Measurements from ENCODE around the gene AK8. TPM values are rescaled to one million over a fixed set of nuclear protein-coding genes. Genes with fewer than 3 reads are reported as not detected.

Gene AK8
- total and polyA plus RNA-seq, 9 of the 15 experiments (the other 6 are each of a cell fraction or from before 2014, with no cell fraction given), result 0.06 to 0.37 TPM; not detected in 7

DNA sequence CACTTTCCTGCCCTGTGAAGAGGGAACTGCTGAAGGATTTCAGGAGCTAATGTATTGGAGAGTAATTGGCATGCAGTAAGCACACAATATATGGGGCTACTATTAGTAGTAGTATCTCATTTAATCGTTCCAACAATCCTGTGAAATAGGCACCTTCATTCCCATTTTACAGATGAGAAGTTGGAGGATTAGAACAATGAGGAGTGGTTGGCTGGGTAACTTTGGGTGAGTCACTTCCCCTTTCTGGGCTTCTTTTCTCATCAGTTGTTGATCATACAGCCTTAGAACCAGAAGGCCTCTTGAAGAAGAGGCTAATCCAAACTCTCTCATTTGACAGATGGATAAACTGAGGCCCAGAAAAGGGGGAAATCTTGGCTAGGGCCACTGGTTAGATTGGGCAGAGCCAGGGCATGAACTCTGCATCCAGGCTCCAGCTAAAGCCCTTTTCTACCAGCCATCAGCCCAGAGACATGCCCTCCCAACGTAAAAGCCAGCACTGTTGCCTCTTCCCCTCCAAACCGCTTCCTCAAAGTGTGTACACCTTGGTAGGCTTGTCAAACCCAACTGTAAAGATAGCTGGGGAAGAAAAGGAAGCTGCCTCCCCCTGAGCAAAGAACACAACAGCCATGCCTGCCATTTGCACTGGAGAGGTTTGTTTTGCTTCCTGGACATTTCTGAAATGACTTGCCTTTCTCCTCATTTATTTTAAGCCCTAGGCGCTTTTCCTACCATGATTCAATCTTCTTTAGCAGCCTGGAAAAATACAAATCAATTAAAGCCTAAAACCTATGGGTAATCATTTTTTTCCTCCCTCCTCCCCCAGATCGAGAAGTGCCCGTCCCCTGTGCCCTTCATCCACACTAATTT lies 1.6 kb upstream of the AK8 start (continued):
- no peak for TF ChIP-seq HNRNPL (IDR thresholded peaks at IDR 0.05; ENCODE audit: low read depth, low read length)
- no peak for TF ChIP-seq KLF1 (tag; IDR thresholded peaks at IDR 0.05)

DNA sequence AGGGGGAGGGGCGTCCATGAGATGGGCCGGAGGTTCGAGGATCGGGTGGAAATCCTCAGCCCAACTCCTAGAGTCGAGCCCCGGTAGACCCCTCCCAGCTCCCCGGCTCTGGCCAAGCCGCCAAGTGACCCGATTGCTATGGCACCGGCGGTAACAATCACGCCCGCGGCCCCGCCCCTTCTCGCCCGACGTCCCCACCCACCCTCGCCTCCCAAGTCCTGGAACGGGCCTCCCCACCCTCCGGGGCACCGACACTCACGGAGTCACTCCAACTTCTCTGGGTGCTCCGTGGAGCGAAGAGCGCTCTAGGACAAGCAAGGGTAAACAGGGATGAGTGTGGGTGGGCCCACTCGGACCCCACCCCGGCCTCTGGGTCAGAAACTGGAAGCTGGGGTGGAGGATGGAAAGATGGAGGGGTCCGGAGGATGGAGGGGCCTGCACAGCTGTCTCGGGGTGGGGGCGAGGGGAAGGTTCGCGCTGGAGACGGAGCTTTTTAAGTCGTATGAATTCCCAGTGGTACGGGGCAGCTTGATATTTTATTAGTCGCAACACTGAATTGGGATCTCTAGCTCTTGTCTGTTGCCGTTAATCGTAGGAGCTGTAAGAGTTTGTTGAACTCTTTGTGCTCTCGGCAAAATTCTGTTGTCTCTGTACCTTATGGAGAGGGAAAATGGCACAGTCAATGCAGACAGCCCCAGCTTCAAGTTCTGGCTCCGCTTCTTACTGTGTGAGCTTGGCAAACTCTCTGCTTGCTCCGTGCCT lies 792 bp upstream of the AK8 start, which contains the start of gene SPACA9:
Gene SPACA9 (plus strand): TSS at position 204 of the 762 bp plus-strand sequence. CDS start 5,050 bp downstream, outside the sequence.
- Histone ChIP-seq H3K9ac (ENCODE audit: insufficient read depth in 1 of 2, low read depth in 2 of 2, low read length in 2 of 2) (peak within 1 kb of the TSS; percentile 88 to 92), H4K20me1 (replicated peaks; ENCODE audit: control insufficient read depth, insufficient read depth, low read length) (peaks cover 4% of the 10 kb centered on the region; the same call in 1 of the 2 replicates), H3K27ac (ENCODE audit: extremely low read depth, low read depth, low read length) (peak within 1 kb of the TSS; percentile 68; the same call in 2 of the 3 replicates), H3K4me3 (peak within 1 kb of the TSS; percentile 100), H2AFZ (ENCODE audit: low read depth, low read length) (peak within 1 kb of the TSS; percentile 100), H3K9me1 (ENCODE audit: control insufficient read depth, insufficient read depth, low read length) (no peaks in the 10 kb centered on the region), H3K4me2 (ENCODE audit: insufficient read depth, low read length) (peak within 1 kb of the TSS; percentile 95), H3K9me3 (replicated peaks; ENCODE audit: control insufficient read depth, insufficient read depth, low read depth, low read length) (no peaks in the 10 kb centered on the region), H3K4me1 (replicated peaks in 1 of 2; ENCODE audit: control insufficient read depth in 2 of 2, insufficient read depth in 2 of 2, low read length in 2 of 2) (peaks cover 0 to 18% of the 10 kb centered on the region in 2 experiments; a peak in 3 of 5 replicates), H3K36me3 (ENCODE audit: control insufficient read depth, insufficient read depth, low read length) (no peaks in the 10 kb centered on the region), H3K27me3 (ENCODE audit: control insufficient read depth in 2 of 2, insufficient read depth in 2 of 2, low read length in 2 of 2) (peaks cover 26 to 50% of the 10 kb centered on the region in 2 experiments; a peak in 4 of 5 replicates), H3K79me2 (ENCODE audit: control insufficient read depth, insufficient read depth, low read length) (no peaks in the 10 kb centered on the region)
- ATAC-seq, result peak; percentile 66
- WGBS (ENCODE audit: insufficient coverage, low coverage, missing lambda C conversion rate), result 38% methylated on average over 31 of the region's 42 CpGs
- FAIRE-seq, result peak; percentile 48
- POLR2A ChIA-PET, result interaction anchor here (0.7 to 1.4 kb wide), 3 partner anchors 9 to 19 kb away, joined by 3 to 6 read pairs (median 3); no protein-coding TSS in a partner anchor
- in situ Hi-C loops (cut with MboI) (no loop called here), intact Hi-C loops (cut with micrococcal nuclease) (no loop called here)
- DNase-seq (ENCODE audit: extremely low read depth in 1 of 4, low spot score in 3 of 4), result peak; percentile 55 to 91 (median 74)
- BruUV-seq (replicated peaks), result no TSS peak
- CTCF ChIA-PET (ENCODE audit: low intra/inter-chr PET ratio), result no interaction called here
- TF ChIP-seq ZNF12 (CRISPR knock-in tag; IDR thresholded peaks at IDR 0.05) (0 out of 2 replicates have a peak, but pooled peaks have one; percentile 29), SNIP1 (IDR thresholded peaks at IDR 0.05; ENCODE audit: low read depth) (no peak), ZNF24 (IDR thresholded peaks at IDR 0.05) (no peak), PML (IDR thresholded peaks at IDR 0.05; ENCODE audit: low read length) (no peak), HOXB6 (CRISPR knock-in tag; IDR thresholded peaks at IDR 0.05; ENCODE audit: borderline replicate concordance) (no peak), POLR2AphosphoS5 (IDR thresholded peaks at IDR 0.05; ENCODE audit: control insufficient read depth, insufficient read depth, low read depth, low read length) (no peak), HDAC2 (IDR thresholded peaks at IDR 0.05) (0 out of 2 replicates have a peak, but pooled peaks have one; percentile 1), ZNF707 (CRISPR knock-in tag; conservative IDR thresholded peaks at IDR 0.05) (no peak)
- TF ChIP-seq, protein P1, sequence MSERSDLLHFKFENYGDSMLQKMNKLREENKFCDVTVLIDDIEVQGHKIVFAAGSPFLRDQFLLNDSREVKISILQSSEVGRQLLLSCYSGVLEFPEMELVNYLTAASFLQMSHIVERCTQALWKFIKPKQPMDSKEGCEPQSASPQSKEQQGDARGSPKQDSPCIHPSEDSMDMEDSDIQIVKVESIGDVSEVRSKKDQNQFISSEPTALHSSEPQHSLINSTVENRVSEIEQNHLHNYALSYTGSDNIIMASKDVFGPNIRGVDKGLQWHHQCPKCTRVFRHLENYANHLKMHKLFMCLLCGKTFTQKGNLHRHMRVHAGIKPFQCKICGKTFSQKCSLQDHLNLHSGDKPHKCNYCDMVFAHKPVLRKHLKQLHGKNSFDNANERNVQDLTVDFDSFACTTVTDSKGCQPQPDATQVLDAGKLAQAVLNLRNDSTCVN (CRISPR knock-in tag; IDR thresholded peaks at IDR 0.05), result no peak
- TF ChIP-seq, protein P2, sequence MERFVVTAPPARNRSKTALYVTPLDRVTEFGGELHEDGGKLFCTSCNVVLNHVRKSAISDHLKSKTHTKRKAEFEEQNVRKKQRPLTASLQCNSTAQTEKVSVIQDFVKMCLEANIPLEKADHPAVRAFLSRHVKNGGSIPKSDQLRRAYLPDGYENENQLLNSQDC (CRISPR knock-in tag; IDR thresholded peaks at IDR 0.05), result no peak
- TF ChIP-seq, protein P3, sequence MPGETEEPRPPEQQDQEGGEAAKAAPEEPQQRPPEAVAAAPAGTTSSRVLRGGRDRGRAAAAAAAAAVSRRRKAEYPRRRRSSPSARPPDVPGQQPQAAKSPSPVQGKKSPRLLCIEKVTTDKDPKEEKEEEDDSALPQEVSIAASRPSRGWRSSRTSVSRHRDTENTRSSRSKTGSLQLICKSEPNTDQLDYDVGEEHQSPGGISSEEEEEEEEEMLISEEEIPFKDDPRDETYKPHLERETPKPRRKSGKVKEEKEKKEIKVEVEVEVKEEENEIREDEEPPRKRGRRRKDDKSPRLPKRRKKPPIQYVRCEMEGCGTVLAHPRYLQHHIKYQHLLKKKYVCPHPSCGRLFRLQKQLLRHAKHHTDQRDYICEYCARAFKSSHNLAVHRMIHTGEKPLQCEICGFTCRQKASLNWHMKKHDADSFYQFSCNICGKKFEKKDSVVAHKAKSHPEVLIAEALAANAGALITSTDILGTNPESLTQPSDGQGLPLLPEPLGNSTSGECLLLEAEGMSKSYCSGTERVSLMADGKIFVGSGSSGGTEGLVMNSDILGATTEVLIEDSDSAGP (CRISPR knock-in tag; IDR thresholded peaks at IDR 0.05), result no peak
- TF ChIP-seq, protein P4, sequence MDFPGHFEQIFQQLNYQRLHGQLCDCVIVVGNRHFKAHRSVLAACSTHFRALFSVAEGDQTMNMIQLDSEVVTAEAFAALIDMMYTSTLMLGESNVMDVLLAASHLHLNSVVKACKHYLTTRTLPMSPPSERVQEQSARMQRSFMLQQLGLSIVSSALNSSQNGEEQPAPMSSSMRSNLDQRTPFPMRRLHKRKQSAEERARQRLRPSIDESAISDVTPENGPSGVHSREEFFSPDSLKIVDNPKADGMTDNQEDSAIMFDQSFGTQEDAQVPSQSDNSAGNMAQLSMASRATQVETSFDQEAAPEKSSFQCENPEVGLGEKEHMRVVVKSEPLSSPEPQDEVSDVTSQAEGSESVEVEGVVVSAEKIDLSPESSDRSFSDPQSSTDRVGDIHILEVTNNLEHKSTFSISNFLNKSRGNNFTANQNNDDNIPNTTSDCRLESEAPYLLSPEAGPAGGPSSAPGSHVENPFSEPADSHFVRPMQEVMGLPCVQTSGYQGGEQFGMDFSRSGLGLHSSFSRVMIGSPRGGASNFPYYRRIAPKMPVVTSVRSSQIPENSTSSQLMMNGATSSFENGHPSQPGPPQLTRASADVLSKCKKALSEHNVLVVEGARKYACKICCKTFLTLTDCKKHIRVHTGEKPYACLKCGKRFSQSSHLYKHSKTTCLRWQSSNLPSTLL (IDR thresholded peaks at IDR 0.05), result no peak

Data from K562 (cell line).